ENCODE results near the gene CFHR1. TPM values are rescaled to one million over a fixed set of nuclear protein-coding genes. Genes with fewer than 3 reads are reported as not detected.
"Not testable (repeated sequence)": the region's sequence is repeated elsewhere in the genome, so short reads cannot be mapped to it uniquely, and the experiment has no call there.

The CFHR1 gene
- total RNA-seq, 4 donors from 2014 or later, result not detected

DNA sequence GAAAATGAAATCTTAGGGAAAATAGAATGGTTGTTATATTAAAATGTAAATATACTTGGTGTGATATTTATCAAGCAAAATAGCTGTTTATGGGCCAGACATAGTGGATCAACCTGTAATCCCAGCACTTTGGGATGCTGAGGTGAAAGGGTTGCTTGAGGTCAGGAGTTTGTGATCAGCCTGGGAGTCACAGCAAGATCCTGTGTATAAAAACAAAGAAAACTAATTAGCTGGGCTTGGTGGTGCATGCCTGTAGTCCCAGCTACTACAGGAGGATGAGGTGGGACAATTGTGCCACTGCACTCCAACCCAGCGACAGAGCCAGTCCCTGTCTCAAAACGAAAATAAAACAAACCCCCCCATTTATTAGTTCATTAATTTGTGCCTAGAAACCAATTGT, 21.6 kb upstream of the CFHR1 start:
- no peaks in the 10 kb centered on the region for H3K4me1 ChIP-seq
- H3K4me3 ChIP-seq, result no peak overlapping the region
- no peak overlapping the region for H3K27ac ChIP-seq
- no peak for DNase-seq
- no peaks in the 10 kb centered on the region for H3K36me3 ChIP-seq
- no peak for TF ChIP-seq POLR2A (IDR thresholded peaks at IDR 0.05)
- TF ChIP-seq, protein P1, sequence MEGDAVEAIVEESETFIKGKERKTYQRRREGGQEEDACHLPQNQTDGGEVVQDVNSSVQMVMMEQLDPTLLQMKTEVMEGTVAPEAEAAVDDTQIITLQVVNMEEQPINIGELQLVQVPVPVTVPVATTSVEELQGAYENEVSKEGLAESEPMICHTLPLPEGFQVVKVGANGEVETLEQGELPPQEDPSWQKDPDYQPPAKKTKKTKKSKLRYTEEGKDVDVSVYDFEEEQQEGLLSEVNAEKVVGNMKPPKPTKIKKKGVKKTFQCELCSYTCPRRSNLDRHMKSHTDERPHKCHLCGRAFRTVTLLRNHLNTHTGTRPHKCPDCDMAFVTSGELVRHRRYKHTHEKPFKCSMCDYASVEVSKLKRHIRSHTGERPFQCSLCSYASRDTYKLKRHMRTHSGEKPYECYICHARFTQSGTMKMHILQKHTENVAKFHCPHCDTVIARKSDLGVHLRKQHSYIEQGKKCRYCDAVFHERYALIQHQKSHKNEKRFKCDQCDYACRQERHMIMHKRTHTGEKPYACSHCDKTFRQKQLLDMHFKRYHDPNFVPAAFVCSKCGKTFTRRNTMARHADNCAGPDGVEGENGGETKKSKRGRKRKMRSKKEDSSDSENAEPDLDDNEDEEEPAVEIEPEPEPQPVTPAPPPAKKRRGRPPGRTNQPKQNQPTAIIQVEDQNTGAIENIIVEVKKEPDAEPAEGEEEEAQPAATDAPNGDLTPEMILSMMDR (IDR thresholded peaks at IDR 0.05), result no peak
- no peaks in the 10 kb centered on the region for H3K27me3 ChIP-seq
- no peaks in the 10 kb centered on the region for H3K9me3 ChIP-seq

DNA sequence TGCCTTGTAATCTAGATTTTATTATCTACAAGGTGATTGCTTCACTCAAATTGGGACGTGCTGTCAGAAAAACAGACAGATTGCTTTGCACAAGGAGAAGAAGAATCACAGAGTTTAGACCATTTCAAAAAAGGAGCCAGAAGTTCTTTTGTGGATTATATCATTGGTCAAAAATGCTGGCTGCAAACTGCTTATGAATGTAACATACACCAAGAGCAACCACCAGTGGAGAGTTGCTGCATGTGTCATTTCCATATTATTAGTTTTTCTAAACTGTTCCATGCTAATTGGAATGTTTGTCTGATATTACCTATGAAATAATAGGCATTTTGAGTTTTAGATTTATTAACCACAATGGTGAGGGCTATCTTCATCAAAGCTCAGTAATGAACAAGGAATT, 17.6 kb upstream of the CFHR1 start:
- not testable (repeated sequence) for DNase-seq, H3K4me1 ChIP-seq, H3K4me3 ChIP-seq, H3K27me3 ChIP-seq, H3K36me3 ChIP-seq, H3K9me3 ChIP-seq, H3K27ac ChIP-seq

DNA sequence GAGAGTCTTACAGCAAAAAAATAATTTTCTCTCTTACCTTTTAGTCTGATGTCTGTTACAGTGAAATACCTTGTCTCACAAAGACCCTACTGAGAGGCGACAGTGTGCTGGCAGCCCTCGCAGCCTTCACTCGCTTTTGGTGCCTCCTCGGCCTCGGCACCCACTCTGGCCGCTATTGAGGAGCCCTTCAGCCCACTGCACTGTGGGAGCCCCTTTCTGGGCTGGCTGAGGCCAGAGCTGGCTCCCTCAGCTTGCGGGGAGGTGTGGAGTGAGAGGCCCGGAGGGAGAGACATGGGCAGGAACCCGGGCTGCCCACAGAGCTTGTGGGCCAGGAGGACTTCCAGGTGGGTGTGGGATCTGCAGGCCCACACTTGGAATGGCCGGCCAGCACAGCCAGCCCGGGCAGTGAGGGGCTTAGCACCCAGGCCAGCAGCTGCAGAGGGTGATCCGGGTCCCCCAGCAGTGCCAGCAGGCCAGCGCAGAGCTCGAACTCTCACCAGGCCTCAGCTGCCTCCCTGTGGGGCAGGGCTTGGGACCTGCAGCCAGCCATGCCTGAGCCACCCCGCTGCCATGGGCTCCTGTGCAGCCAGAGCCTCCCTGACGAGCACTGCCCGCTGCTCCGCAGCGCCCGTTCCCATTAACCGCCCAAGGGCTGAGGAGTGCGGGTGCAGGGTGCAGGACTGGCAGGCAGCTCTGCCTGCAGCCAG, 10.8 kb upstream of the CFHR1 start:
- Histone ChIP-seq H3K36me3 (no peaks in the 10 kb centered on the region), H3K9me3 (no peaks in the 10 kb centered on the region), H3K4me1 (no peaks in the 10 kb centered on the region), H3K27ac (no peak overlapping the region), H3K4me3 (no peak overlapping the region), H3K27me3 (no peaks in the 10 kb centered on the region)
- DNase-seq, result no peak
- no peak for TF ChIP-seq POLR2A (IDR thresholded peaks at IDR 0.05)
- TF ChIP-seq, protein P1 (IDR thresholded peaks at IDR 0.05), result no peak

DNA sequence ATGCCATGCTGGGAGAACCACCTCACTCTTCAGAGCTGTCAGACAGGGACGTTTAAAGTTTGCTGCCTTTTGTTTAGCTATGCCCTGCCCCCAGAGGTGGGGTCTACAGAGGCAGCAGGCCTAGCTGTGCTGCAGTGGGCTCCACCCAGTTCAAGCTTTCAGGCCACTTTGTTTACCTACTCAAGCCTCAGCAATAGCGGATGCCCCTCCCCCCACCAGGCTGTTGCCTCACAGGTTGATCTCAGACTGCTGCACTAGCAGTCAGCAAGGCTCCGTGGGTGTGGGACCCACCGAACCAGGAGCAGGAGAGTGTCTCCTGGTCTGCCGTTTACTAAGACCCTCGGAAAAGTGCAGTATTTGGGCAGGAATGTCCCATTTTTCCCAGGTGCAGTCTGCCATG, 2.1 kb upstream of the CFHR1 start:
- not testable (repeated sequence) for H3K4me3 ChIP-seq, H3K36me3 ChIP-seq, H3K9me3 ChIP-seq, H3K4me1 ChIP-seq, H3K27me3 ChIP-seq, DNase-seq, H3K27ac ChIP-seq

DNA sequence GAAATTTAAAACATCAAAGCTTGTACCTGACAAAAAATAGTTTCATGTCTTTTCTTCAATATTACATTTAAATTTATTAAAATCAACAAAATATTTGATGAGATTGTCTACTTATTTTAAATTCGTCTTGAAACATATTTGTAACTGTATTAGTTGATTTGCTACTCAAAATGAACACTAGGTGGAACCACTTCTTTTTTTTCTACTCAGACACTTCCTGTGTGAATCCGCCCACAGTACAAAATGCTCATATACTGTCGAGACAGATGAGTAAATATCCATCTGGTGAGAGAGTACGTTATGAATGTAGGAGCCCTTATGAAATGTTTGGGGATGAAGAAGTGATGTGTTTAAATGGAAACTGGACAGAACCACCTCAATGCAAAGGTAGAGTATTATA, 8.3 kb downstream of the CFHR1 start:
- H3K27me3 ChIP-seq, H3K27ac ChIP-seq, H3K4me1 ChIP-seq, DNase-seq, H3K9me3 ChIP-seq, H3K4me3 ChIP-seq, H3K36me3 ChIP-seq: not testable (repeated sequence)
- TF ChIP-seq, protein P1 (IDR thresholded peaks at IDR 0.05), result peak in 3 of 6 experiments; percentile 11 to 29 (median 20)

DNA sequence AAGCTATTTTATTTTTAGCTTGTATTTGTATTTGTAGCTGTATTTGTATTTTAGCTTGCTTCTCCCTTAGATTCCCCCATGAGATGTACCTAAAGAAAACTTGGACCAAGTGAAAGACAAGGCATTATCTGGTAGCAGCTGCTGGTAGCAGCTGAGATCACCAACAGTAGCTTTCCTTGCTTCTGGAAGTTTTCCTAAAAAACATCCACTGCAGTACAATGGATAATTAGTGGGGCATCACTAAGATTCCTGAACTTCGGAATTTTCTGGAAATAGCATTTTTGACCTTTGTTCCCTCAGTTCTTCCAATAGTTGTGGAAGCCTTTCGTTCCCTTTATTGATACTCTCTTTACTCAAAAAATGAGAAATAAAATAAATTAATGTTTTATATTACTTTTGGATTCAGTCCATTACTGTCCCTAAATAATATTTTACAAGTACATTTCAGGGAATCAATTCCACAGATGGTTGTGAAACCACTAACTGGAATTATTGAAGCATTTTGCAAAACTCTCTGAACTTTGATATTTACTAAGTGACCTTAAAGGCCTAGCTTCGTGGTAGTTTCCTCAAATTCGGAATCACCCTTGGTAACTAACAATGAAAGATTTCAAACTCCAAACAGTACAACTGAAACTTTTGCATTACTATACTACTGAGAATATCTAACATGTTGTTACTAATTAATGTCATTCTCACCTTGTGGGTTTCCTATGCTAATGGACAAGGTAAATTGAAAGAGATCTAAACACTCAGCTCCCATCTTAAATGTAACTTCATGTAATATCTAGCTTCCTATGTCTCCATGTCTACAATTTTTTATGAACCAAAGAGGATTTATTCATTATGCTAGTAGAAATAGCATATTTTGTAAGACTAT, 30.3 kb downstream of the CFHR1 start:
- not testable (repeated sequence) for H3K4me3 ChIP-seq, H3K9me3 ChIP-seq, H3K4me1 ChIP-seq, H3K27ac ChIP-seq, DNase-seq, H3K36me3 ChIP-seq, H3K27me3 ChIP-seq

DNA sequence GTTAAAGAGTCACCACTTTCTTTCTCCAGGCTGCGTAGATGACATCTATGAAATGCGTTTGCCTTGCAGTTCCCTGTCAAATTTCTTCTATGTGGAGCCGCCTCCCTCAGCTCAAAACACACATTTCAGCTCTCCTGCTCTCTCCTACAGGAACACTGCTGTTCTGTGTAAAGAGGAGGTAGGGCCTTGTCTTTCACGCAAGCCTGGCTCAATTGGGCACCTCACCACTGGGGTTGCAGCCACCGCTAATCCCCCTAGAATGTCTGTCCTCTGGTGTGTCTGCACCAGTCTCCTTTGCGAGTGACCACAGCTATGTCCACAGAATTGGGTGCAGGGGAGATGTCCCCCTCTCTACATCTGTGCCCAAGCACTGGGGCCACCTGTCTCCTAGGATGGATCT, 36.5 kb downstream of the CFHR1 start:
- TF ChIP-seq POLR2A (IDR thresholded peaks at IDR 0.05), result no peak
- TF ChIP-seq, protein P1 (IDR thresholded peaks at IDR 0.05), result no peak
- no peaks in the 10 kb centered on the region for H3K36me3 ChIP-seq
- no peak for DNase-seq
- H3K27me3 ChIP-seq, result no peaks in the 10 kb centered on the region
- no peaks in the 10 kb centered on the region for H3K4me1 ChIP-seq
- no peak overlapping the region for H3K4me3 ChIP-seq
- no peak overlapping the region for H3K27ac ChIP-seq
- H3K9me3 ChIP-seq, result no peaks in the 10 kb centered on the region
